Activated CD4-positive, alpha-beta T cell treated with anti-CD3 and anti-CD28 coated beads for 1 hour (primary cell): ENCODE results near the gene ERICH2.

Experiments
- DNase-seq: peaks from one replicate; pipeline ENCODE4 v3.0.0-alpha.2; 2020

ERICH2 gene

DNA sequence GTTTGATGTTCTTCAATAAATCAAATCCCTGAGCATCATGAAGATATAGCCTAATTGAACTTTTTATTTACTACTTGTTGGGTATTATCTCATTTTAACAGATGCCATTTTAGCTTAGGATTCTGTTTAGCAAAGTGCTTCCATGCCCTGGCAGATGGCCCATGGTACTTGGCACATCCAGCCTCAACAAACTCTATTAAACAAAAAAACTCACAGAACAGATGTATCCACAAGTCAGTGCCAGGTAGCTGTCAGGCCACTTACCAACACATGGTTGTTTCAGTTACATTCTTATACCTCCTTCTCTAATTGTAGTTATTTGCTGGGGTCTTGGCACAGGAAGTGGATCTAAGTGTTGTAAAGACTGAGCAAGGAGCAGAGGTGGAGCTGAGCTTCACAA is 76.1 kb downstream of the ERICH2 start:
- no peak for DNase-seq

GRCh38 chr2:170847716-170848115 is 77.5 kb downstream of the ERICH2 start:
- DNase-seq = no peak
